Ovary (tissue), 9 donors: ENCODE results near the gene GIMAP2. TPM values are rescaled to one million over a fixed set of nuclear protein-coding genes. Genes with fewer than 3 reads are reported as not detected.

ENCODE experiments used
- DNase-seq, 5 donors: peaks; one replicate each; pipeline ENCODE4 v3.0.0-alpha.2; 2019 to 2020
- H3K27ac ChIP-seq, 2 donors: fragments of 200-600 bp; one replicate each; pipeline versions ENCODE4 v1.5.1 to v1.8.0; 2019 to 2022
- H3K27me3 ChIP-seq: fragments of 200-600 bp; one replicate; pipeline ENCODE4 v1.8.0; 2022
- H3K36me3 ChIP-seq: fragments of 200-600 bp; sonication (generic); one replicate; pipeline ENCODE4 v1.5.1; 2019
- H3K4me1 ChIP-seq: one replicate; pipeline ENCODE4 v1.8.1; 2013; ENCODE audit warnings: mild to moderate bottlenecking, moderate library complexity; ENCODE audit not compliant: insufficient read depth
- H3K4me3 ChIP-seq: fragments of 200-600 bp; sonication (generic); one replicate; pipeline ENCODE4 v1.5.1; 2017
- H3K9me3 ChIP-seq, 2 donors: fragments of 200-600 bp in 1 of 2; sonication (generic) in 1 of 2; one replicate each; pipeline versions ENCODE4 v1.5.1 to v1.8.1; 2013 to 2019; ENCODE audit warnings: mild to moderate bottlenecking in 1 of 2, moderate library complexity in 1 of 2
- CTCF ChIP-seq, 3 donors: fragments of 450-650 bp in 2 of 3; fragments of 200-600 bp in 1 of 3; IDR thresholded peaks; one replicate each; pipeline versions ENCODE4 v1.5.1 to v1.8.0; 2016 to 2022; ENCODE audit warnings: antibody characterized with exemption in 3 of 3, mild to moderate bottlenecking in 1 of 3
- EP300 ChIP-seq: sonication (generic); formaldehyde crosslinking; IDR thresholded peaks from one replicate; pipeline ENCODE4 v1.6.1; 2017; ENCODE audit warnings: antibody characterized with exemption
- POLR2A ChIP-seq: fragments of 450-650 bp; IDR thresholded peaks from one replicate; pipeline ENCODE4 v1.6.1; 2017; ENCODE audit warnings: antibody characterized with exemption, mild to moderate bottlenecking, moderate library complexity
- WGBS, 3 donors: extraction: QIAGEN DNeasy Blood & Tissue Kit in 1 of 3; methylation state at CpG; one replicate each; pipeline versions ENCODE4 v1.1.5 to v1.1.7; 2013 to 2017; 5-methylcytosine and 5-hydroxymethylcytosine counted together
- intact Hi-C, 4 donors: fragments of 100-400 bp; cut with DNase I; formaldehyde crosslinking; loops; one replicate each; pipeline versions ENCODE4 v1.11.0 to v1.15.1; 2022 to 2023
- polyA plus RNA-seq, 2 donors: library from polyadenylated mRNA; stranded (reverse); fragments of 200-250 nt in 1 of 2; fragments of 350-450 nt in 1 of 2; fragmentation: Illumina TruSeq in 1 of 2; extraction: RNeasy Lipid Tissue Mini Kit (QIAGEN cat#74804) in 1 of 2; gene quantifications; one replicate each; pipeline ENCODE4 v1.2.3, GENCODE V29; 2013 to 2014
- total RNA-seq, 7 donors: library from RNA; depleted of rRNA in 2 of 7; stranded (reverse); fragments of >200 nt in 2 of 7; fragmentation: NEBNext Ultra II Directional in 3 of 7; extraction: Animal tissue kit (Norgen Biotek cat#: 25700) in 3 of 7; gene quantifications; one replicate each; pipeline versions ENCODE4 v1.1.0 to v1.2.4, GENCODE V29; 2016 to 2023
- donor health status: DM: no; HTN: no; CAD: no; lungs with moderate emphysema.
- donor health status: DM: no; HTN: no; CAD: no.
- donor health status: Bipolar disorder and iron deficiency.
- donor health status: DM: yes; HTN: yes; CAD: no.
- donor health status: DM: no; HTN: no; CAD: no.
- donor health status: DM: yes; HTN: yes; CAD: no.

The GIMAP2 gene
- total and polyA plus RNA-seq, 9 donors: 6.0 to 19.4 (median 10.5) TPM

- H3K27ac ChIP-seq: no peak overlapping the region
- H3K27me3 ChIP-seq: no peaks in the 10 kb centered on the region
- H3K4me3 ChIP-seq: no peak overlapping the region
- intact Hi-C loops: no loop called here
- no peak for DNase-seq
- H3K36me3 ChIP-seq: no peaks in the 10 kb centered on the region
- TF ChIP-seq EP300 (no peak), POLR2A (no peak), CTCF (IDR thresholded peaks at IDR 0.05) (no peak)
- no peaks in the 10 kb centered on the region for H3K9me3 ChIP-seq
- H3K4me1 ChIP-seq: peaks cover 2% of the 10 kb centered on the region
Observed at GRCh38 chr7:150739033-150739432, 53.5 kb downstream of the GIMAP2 start.

- Histone ChIP-seq H3K9me3 (no peaks in the 10 kb centered on the region), H3K4me3 (no peak overlapping the region), H3K36me3 (no peaks in the 10 kb centered on the region), H3K27ac (no peak overlapping the region), H3K27me3 (no peaks in the 10 kb centered on the region), H3K4me1 (peaks cover 4% of the 10 kb centered on the region)
- intact Hi-C loops: no loop called here
- WGBS, 3 donors: 84 to 91% (median 85%) methylated on average over 10 of the region's 10 CpGs
- TF ChIP-seq POLR2A (no peak), EP300 (no peak), CTCF (IDR thresholded peaks at IDR 0.05) (no peak)
- no peak for DNase-seq
Observed at GRCh38 chr7:150740053-150740452, 54.5 kb downstream of the GIMAP2 start.

GRCh38 chr7:150742286-150742968, 56.9 kb downstream of the GIMAP2 start:
- peaks cover 4% of the 10 kb centered on the region for H3K4me1 ChIP-seq
- no peak for DNase-seq
- 89 to 93% (median 90%) methylated on average over 14 of the region's 14 CpGs for WGBS, 3 donors
- H3K9me3 ChIP-seq: no peaks in the 10 kb centered on the region
- no peak overlapping the region for H3K4me3 ChIP-seq
- H3K36me3 ChIP-seq: no peaks in the 10 kb centered on the region
- H3K27ac ChIP-seq: no peak overlapping the region
- no peaks in the 10 kb centered on the region for H3K27me3 ChIP-seq
- intact Hi-C loops: no loop called here
- TF ChIP-seq POLR2A (no peak), EP300 (no peak), CTCF (IDR thresholded peaks at IDR 0.05) (no peak)

Other genes with a start within 250 kb of the GIMAP2 start
- 10 to 100 TPM in 1 of 7 donors, 1 to 10 TPM in 6; 2.1 to 10.3 (median 5.5) TPM for gene GIMAP8, start 235.1 kb upstream of the GIMAP2 start, total RNA-seq
- gene GIMAP8, start 235.1 kb upstream of the GIMAP2 start, polyA plus RNA-seq: 10 to 100 TPM; 12.2 to 22.8 TPM
- 1 to 10 TPM; 2.3 to 9.1 (median 6.1) TPM for gene GIMAP7, start 170.8 kb upstream of the GIMAP2 start, total RNA-seq
- gene GIMAP7, start 170.8 kb upstream of the GIMAP2 start, polyA plus RNA-seq: 10 to 100 TPM; 25.1 to 30.3 TPM
- gene GIMAP4, start 118.3 kb upstream of the GIMAP2 start, total RNA-seq: 10 to 100 TPM in 3 of 7 donors, 1 to 10 TPM in 4; 5.4 to 18.8 (median 9.6) TPM
- gene GIMAP4, start 118.3 kb upstream of the GIMAP2 start, polyA plus RNA-seq: 10 to 100 TPM; 19.7 to 59.3 TPM
- gene GIMAP6, start 53.3 kb upstream of the GIMAP2 start, total RNA-seq: 10 to 100 TPM in 4 of 7 donors, 1 to 10 TPM in 3; 3.6 to 17.0 (median 11.4) TPM
- gene GIMAP6, start 53.3 kb upstream of the GIMAP2 start, polyA plus RNA-seq: 10 to 100 TPM; 16.5 to 38.1 TPM
- 1 to 10 TPM in 6 of 7 donors, under 1 TPM in 1; 0.58 to 3.1 (median 1.9) TPM for gene GIMAP1, start 30.9 kb downstream of the GIMAP2 start, total RNA-seq
- 1 to 10 TPM; 5.5 to 6.2 TPM for gene GIMAP1, start 30.9 kb downstream of the GIMAP2 start, polyA plus RNA-seq
- 1 to 10 TPM; 1.7 to 7.9 (median 5.6) TPM for gene GIMAP5, start 51.7 kb downstream of the GIMAP2 start, total RNA-seq
- 10 to 100 TPM; 19.3 to 39.7 TPM for gene GIMAP5, start 51.7 kb downstream of the GIMAP2 start, polyA plus RNA-seq
- gene TMEM176B, start 114.7 kb downstream of the GIMAP2 start, total RNA-seq: 100 to 1,000 TPM in 6 of 7 donors, 10 to 100 TPM in 1; 86.7 to 145 (median 137) TPM
- gene TMEM176B, start 114.7 kb downstream of the GIMAP2 start, polyA plus RNA-seq: 100 to 1,000 TPM; 109 to 131 TPM
- 100 to 1,000 TPM in 5 of 7 donors, 10 to 100 TPM in 2; 71.8 to 166 (median 127) TPM for gene TMEM176A, start 115.1 kb downstream of the GIMAP2 start, total RNA-seq
- 100 to 1,000 TPM in 1 of 2 donors, 10 to 100 TPM in 1; 92.7 to 143 TPM for gene TMEM176A, start 115.1 kb downstream of the GIMAP2 start, polyA plus RNA-seq
- under 1 TPM in 2 of 7 donors, not detected in 5; 0.26 to 0.95 TPM for gene AOC1, start 166.8 kb downstream of the GIMAP2 start, total RNA-seq
- not detected for gene AOC1, start 166.8 kb downstream of the GIMAP2 start, polyA plus RNA-seq